Activated CD8-positive, alpha-beta memory T cell treated with anti-CD3 and anti-CD28 coated beads for 36 hours (primary cell): Measurements from ENCODE around the gene INO80. TPM values are rescaled to one million over a fixed set of nuclear protein-coding genes. Genes with fewer than 3 reads are reported as not detected.
"Not testable (repeated sequence)": the region's sequence is repeated elsewhere in the genome, so short reads cannot be mapped to it uniquely, and the experiment has no call there.

Experiments used
- CTCF ChIA-PET: fragments of 350-600 bp; sonication (Branson Sonifier 250); formaldehyde crosslinking; loops from one replicate; lab custom pipeline; 2021; ENCODE audit warnings: antibody characterized with exemption; lab: Charles Lee
- POLR2A ChIA-PET: fragments of 350-600 bp; sonication (Branson Sonifier 250); formaldehyde crosslinking; loops from one replicate; lab custom pipeline; 2021; ENCODE audit warnings: antibody characterized with exemption; lab: Charles Lee
- total RNA-seq, 2 experiments: library from RNA; stranded (reverse); gene quantifications; one replicate each; pipeline ENCODE4 v1.2.3, GENCODE V29; 2021

INO80 gene
- total RNA-seq, 2 experiments from 2014 or later = 27.3 to 29.2 TPM

DNA sequence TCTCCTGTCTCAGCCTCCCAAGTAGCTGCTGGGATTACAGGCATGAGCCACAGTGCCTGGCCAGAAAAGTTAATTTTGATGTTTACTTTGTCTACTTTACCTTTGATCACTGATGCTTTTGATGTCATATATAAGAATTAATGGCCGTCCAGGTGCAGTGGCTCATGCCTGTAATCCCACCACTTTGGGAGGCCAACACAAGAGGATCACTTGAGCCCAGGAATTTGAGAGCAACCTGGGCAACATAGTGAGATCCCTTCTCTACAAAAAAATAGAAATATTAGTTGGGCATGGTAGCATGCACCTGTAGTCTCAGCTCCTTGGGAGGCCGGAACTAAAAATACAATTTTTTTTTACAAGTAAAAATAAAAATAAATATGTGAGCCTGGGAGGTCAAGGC is 6.8 kb upstream of the INO80 start:
- POLR2A ChIA-PET = no interaction called here
- CTCF ChIA-PET = no interaction called here

DNA sequence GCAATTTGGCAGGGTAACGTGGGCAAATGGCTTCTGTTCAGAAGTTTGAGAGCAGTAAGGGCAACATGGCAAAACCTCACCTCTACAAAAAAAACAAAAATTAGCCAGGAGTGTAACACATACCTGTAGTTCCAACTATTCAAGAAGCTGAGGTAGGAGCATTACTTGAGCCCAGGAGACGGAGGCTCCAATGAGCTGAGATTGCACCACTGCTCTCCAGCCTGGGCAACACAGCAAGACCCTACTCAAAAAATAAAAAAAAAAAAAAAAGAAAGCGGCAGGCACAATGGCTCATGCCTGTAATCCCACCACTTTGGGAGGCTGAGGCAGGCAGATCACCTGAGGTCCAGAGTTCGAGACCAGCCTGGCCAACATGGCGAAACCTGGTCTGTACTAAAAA is 5.9 kb upstream of the INO80 start:
- POLR2A ChIA-PET = no interaction called here
- CTCF ChIA-PET = no interaction called here

DNA sequence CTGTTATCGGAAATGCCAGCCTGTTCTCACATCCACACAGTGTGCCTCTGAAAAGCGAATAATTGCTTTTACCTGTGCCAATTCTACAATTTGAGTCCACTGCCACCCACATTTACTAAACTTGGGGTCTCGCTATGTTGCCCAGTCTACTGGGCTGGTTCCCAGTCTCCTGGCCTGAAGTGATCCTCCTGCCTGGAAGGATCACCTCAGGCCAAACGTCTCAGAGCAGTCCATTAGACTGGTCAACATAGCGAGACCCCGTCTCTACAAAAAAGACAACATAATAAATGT is 827 bp upstream of the INO80 start:
- ChIA-PET POLR2A (interaction anchor here (0.5 to 1.6 kb wide), 4 partner anchors 45 to 548 kb away, joined by 3 to 6 read pairs (median 4); partner anchors contain the start of genes CHP1 and RPUSD2), CTCF (no interaction called here)

DNA sequence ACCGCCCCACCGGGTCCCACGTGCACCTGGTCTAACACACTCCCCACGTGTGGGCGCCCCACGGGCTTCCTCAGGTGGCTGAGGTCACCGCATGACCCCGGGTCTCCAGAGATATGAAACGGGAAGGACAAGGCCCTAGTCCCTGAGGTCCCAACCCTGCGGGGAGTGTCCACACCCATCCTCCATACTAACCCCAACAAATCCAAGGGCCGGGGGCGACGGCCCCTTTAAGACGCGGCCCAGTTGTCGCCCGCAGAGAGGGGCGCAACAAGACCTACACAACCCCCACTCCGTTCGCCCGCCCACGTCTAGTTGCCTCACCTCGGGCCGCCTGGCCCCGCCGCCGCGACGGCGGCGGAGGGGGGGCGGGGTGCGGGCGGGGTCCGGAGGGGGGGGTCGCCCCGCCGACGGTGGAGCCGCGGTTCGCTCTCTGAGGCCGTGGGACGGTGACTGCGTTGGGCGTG is 396 bp downstream of the INO80 start:
- ChIA-PET POLR2A (interaction anchor here (0.6 to 1.6 kb wide), 3 partner anchors 29 to 547 kb away, joined by 3 to 6 read pairs (median 4); partner anchors contain the start of genes CHP1 and RPUSD2), CTCF (interaction anchor here (1.3 kb wide), 1 partner anchor 115 kb away, joined by 5 read pairs; the partner anchor contains the start of genes CHP1 and EXD1)

DNA sequence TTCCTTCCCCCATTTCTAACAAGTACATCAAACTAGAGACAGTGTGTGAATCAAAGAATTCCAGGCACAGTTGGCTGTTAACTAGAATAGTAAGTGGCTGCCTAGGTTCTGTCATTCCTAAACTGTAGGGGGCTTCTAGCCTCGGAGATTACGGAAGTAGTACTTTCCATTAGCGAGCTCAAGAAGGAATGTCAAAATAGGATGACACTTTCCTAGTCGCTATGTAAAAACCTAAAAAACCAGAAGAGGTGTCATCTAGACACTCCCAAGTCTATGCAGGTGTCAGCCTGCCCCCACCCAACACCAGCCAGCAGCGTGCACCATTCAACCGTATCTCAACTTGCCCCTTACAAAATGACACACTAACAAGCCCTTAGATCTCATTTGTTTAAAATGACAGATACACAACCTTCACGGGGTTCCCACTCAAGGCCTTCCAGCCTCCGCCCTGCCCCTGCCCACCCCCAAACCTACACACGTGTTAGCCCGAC is 874 bp downstream of the INO80 start:
- ChIA-PET CTCF (interaction anchor here (1.3 kb wide), 1 partner anchor 115 kb away, joined by 5 read pairs; the partner anchor contains the start of genes CHP1 and EXD1), POLR2A (interaction anchor here (0.6 to 1.6 kb wide), 3 partner anchors 28 to 546 kb away, joined by 3 to 6 read pairs (median 4); partner anchors contain the start of genes CHP1 and RPUSD2)

DNA sequence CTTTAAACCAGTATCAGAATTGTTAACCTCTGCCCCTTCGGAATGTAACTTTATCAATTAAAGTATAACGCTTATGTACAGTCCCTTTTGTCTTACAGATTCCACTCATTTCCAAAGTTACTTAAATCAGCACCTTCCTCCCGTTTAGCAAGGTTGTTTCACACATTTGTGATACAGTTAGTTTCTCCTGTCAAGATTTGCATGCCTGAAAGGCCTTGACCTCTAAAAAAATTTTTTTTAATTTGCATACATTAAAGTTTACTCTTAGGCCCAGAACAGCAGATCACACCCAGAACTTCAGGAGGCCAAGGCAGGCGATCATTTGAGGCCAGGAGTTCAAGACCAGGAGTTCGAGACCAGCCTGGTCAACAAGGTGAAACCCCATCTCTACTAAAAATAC is 9.1 kb downstream of the INO80 start:
- CTCF ChIA-PET = interaction anchor here (0.7 to 1.8 kb wide), 2 partner anchors 77 to 259 kb away, joined by 3 read pairs; no protein-coding TSS in a partner anchor

DNA sequence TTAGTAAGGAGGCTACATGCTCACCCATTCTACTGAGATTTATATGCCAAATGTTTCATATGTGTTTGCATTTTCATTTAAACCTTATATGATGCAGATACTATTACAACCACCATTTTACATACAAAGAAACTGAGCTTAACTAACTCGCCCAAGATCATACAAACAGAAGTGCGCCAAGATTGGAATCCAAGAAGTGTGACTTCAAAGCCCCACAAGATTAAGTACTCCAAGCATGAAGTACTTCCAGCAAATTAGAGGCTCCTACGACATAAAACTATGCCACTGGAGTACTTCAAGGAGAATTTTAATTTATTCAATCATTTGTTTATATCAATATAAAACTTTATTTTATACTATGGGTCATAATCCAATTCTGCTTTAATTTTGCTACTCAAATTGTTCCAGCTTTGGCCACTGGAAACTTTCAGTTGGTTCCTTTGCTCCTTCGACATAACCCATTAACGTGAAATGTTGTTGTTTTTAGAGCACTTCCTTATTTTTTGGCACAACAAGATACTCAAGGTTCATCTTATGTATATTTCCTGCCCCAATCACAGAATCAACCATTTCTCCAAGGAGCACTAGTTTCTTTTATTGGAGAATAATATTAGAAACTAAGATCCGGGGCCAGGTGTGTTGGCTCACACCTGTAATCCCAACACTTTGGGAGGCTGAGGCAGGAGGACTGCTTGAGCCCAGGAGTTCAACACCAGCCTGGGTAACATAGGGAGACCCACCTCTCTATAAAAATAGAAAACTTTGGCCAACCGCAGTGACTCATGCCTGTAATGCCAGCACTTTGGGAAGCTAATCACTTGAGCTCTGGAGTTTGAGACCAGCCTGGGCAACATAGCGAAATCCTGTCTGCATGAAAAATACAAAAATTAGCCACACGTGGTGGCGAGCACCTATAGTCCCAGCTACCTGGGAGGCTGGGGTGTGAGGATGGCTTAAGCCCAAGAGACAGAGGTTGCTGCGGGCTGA is 10.4 kb downstream of the INO80 start:
- CTCF ChIA-PET = interaction anchor here (1.8 kb wide), 1 partner anchor 79 kb away, joined by 3 read pairs; no protein-coding TSS in a partner anchor
- POLR2A ChIA-PET = interaction anchor here (0.6 kb wide), 1 partner anchor 183 kb away, joined by 5 read pairs; no protein-coding TSS in a partner anchor

More for the DNA sequence above, 9.1 kb downstream of the INO80 start:
- POLR2A ChIA-PET = no interaction called here

DNA sequence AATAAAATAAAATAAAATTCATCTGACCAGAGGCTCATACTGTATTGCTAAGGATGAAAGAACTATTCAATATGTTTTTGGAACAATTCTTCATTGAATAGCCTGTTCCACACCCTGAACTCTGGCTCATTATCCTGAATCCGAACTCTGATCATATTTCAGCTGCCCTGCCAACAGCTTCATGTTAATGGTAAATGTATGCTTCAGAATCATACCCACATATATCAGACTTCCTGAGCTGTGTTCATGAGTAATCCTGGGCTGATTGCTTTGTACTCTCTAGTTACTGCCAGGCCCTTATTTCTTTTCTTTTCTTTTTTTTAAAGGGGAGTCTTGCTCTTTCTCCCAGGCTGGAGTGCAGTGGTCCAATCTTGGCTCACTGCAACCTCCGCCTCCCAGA is 11.8 kb downstream of the INO80 start:
- ChIA-PET CTCF (interaction anchor here (0.5 kb wide), 1 partner anchor 124 kb away, joined by 4 read pairs; no protein-coding TSS in a partner anchor), POLR2A (interaction anchor here (0.7 kb wide), 1 partner anchor 499 kb away, joined by 7 read pairs; no protein-coding TSS in a partner anchor)

DNA sequence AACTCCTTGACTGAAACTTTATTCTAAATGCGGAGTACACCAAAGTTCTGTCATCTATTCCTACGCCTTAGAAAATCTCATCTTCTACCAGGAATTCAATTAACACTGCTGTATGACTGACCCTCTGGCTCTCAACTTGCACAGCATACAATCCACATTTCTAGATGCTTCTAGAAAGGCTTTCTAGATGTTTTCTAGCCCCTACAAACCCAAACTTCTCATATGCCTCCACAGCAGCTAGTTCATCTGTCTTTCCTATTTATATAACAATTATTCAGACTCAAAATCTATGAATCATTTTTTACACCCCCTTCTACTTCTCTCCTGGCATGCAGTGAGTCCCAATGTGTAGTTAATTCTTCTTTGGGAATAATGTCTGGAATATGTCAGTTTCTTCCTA is 13.2 kb downstream of the INO80 start:
- CTCF ChIA-PET = no interaction called here
- POLR2A ChIA-PET = no interaction called here

DNA sequence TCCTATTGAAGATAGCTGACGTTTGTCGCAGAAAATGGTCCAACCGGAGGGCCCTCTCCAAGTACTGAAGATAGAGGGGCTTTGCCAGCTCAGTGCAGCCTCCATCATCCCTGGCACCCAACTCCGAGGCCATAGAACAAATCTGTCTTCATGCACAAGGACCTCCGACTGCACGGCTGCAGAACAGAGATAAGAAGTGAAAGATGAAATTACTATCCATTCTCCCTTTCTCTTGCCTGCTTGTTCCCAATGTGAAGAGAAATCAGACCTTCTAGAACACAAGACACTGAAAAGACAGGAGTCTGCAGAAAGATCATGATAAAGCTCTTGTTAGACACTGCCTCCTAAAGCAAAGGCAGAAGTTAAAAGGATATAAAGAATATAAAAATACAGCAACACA is 19.9 kb downstream of the INO80 start:
- POLR2A ChIA-PET = interaction anchor here (0.5 kb wide), 1 partner anchor 128 kb away, joined by 3 read pairs; no protein-coding TSS in a partner anchor
- CTCF ChIA-PET = no interaction called here

DNA sequence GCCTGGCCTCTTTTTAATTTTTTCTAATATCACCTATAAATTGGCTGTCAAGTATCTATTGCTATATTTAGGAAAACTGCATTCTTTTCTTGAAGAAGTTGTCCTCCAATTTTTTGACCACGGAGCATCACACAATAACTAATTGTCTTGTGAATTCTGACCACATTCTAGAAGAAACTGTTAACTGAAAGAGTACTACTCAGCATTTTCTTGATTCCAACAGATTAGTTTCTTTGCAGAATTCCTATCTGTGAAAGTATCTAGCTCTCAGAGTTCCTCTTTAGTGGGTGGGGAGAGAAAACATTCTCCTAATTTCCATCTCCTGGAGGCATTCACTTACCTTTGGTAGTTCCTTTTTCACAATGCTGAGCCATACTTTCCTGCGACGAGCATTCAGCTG is 31.1 kb downstream of the INO80 start:
- CTCF ChIA-PET = no interaction called here
- POLR2A ChIA-PET = no interaction called here

DNA sequence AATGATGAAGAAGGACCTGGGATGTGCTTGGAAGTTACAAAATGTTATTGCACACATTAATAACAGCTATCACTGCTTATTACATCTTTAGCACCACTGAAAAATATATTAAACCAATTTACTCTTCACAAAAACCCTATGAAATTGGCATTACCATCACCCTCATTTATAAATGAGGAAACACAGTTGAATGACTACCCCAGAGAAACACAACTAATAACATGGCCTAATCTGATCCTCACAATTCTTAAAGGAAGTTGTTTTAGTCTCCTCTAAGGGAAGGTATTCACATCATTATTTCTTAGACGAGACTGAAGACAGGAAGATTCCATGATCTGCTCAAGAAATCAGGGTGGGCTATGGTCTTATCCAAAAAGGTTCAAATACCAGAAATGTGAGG is 35.9 kb downstream of the INO80 start:
- ChIA-PET CTCF (no interaction called here), POLR2A (no interaction called here)

DNA sequence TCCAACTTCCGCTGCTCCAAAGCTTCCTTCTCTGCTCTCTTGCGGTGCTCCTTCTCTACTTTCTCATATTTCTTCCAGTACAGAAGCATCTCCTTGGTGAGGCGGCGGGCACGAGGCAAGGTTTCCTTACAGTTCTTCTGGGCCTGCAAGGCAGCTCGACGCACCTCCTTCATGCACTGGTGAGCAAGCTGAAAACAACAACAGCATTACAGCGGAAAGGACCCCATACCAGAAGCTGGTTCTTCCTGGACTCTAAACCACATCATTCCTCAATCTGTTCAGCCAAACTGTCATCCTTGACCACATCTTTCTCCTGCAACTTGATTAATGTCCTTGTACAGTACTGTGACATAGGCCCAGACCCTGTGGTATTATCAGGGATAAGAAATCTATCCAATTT is 36.4 kb downstream of the INO80 start:
- CTCF ChIA-PET = no interaction called here
- POLR2A ChIA-PET = no interaction called here

DNA sequence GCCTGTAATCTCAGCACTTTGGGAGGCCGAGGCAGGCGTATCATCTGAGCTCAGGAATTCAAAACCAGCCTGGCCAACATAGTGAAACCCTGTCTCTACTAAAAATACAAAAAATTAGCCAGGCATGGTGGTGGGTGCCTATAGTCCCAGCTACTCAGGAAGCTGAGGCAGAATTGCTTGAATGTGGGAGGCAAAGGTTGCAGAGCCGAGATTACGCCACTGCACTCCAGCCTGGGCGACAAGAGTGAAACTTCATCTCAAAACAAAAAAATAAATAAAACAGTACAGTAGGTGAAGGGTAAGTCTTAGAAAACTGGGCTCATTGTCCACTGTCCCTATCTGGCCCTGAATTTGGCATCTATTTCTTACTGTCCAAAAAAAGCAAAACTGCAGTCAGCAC is 37.2 kb downstream of the INO80 start:
- POLR2A ChIA-PET = not testable (repeated sequence)
- CTCF ChIA-PET = interaction anchor here (0.7 kb wide), 1 partner anchor 233 kb away, joined by 3 read pairs; no protein-coding TSS in a partner anchor

DNA sequence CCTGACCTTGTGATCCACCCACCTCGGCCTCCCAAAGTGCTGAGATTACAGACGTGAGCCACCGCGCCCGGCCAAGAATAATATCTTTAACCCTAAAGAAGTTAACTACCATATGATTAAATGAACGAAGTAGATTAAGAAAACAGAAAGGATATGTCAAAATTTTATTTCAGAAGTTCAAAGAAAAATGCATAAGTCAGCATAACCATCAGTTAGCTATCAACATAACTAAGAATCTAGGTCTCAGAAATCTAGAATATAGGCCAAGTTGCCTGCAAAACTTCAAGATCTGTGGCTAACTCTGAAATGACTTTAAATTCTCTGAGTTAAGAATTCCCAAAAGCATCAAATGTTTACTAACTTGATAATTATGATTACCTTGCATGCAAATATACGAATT is 38.0 kb downstream of the INO80 start:
- CTCF ChIA-PET = no interaction called here
- POLR2A ChIA-PET = no interaction called here

DNA sequence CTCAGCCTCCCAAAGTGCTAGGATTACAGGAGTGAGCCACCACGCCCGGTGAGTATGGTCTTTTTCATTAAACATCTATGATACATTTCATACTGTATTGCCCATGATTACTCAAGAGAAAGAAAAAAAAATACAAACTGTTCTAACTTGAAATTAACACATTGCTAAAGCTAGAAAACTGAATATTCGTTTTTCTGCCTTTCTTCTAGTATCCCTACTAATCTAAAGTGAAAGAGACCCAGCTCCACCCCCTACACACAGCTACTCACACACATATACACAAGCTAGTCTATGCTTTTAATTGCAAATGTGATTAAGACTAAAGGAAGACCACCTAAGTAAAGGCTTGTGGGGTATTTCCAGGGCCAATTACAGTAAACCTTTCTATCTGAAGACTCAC is 43.1 kb downstream of the INO80 start:
- ChIA-PET POLR2A (no interaction called here), CTCF (interaction anchor here (0.7 kb wide), 1 partner anchor 44 kb away, joined by 3 read pairs; no protein-coding TSS in a partner anchor)

DNA sequence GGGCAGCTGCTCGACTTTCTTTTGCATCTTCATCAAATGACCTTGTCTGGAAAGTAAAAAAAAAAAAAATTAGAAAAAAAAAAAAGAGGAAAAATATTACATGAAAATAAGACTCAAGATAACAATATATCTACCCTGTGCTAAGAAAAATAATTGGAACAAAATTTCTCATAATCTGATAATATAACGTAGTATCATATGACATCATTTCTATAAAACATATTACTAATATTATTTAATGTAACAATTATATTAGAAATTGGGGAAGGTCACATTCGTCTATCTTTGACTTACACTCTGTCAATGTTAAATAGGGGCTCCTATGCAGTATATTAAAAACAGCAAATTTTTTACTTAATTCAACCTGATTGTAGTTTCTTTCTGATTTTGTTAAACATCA is 44.1 kb downstream of the INO80 start:
- CTCF ChIA-PET = no interaction called here
- POLR2A ChIA-PET = no interaction called here

DNA sequence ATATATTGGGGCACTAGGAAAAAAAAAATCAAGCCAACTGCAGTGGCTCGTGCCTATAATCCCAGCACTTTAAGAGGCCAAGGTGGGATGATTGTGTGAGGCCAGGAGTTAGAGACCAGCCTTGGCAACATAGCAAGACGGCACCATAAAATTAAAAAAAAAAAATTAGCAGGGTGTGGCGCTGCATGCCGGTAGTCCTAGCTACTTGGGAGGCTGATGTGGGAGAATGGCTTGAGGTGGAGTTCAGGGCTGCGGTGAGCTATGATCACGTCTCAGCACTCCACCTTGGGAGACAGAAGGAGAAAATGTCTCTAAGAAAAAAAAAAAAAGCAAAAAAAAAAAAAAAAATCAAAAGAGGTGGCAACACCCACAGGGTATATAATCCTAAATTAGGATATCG is 49.6 kb downstream of the INO80 start:
- POLR2A ChIA-PET = interaction anchor here (0.7 kb wide), 1 partner anchor 86 kb away, joined by 9 read pairs; no protein-coding TSS in a partner anchor
- CTCF ChIA-PET = no interaction called here

DNA sequence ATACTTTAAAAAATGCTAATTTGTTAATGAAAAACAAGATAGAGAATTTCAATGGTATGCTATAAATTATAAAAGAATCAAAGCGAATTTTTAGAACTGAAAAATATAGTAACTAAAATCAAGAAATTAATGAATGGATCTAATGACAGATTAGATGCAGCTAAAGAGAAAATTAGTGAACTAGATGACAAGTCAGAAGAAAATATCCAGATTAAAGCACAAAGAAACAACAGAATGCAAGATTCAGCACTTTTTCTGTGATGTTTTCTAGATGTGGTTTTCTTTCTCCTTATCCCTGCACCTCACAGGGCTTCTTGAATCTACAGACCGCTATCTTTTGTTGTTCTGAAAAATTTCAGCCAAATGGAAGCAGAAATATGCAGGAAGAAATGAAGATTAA is 54.4 kb downstream of the INO80 start:
- CTCF ChIA-PET = no interaction called here
- POLR2A ChIA-PET = no interaction called here

DNA sequence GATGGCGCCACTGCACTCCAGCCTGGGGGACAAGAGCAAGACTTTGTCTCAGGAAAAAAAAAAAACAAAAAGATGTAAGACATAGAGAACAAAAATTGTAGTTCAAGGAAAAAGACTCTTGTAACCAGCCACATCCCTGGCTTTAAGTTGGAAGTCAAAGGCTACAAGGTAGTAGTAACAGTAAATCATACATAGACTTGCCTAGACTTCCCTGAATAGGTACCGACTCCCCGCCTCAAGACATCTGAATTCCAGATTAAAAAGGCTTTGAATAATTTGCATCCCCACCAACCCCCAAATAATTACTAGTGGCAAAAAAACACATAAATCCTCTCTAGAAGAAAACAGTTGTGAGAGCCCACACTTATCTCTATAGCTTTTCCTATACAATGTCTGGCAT is 55.6 kb downstream of the INO80 start:
- ChIA-PET POLR2A (interaction anchor here (0.5 kb wide), 1 partner anchor 471 kb away, joined by 3 read pairs; no protein-coding TSS in a partner anchor), CTCF (interaction anchor here (0.7 kb wide), 1 partner anchor 161 kb away, joined by 4 read pairs; no protein-coding TSS in a partner anchor)
